NCI-H2227 (cell line): ENCODE results near the gene ANO7.

ENCODE experiments used
- DNase-seq: peaks from one replicate; lab custom pipeline; 2025; ENCODE audit not compliant: unreplicated experiment; lab: John Stamatoyannopoulos, UW

Gene ANO7

DNA sequence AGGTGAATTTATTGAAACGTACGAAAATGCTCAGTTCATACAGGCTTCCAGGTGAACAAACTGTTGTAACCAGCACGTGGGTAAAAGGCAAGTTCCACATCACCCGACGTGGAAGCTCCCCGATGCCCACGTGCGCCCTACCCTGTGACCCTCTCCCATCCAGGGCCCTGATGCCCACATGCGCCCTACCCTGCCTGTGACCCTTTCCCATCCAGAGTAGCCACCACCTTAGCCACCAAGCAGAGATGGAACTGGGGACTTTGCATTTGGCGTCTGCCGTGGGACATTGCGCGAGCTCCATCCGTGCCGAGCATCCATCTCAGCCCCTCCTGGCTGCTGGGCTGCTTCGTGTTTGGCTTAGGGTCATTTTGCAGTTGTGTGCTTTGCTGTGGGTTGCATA, 37.5 kb downstream of the ANO7 start:
- no peak for DNase-seq

DNA sequence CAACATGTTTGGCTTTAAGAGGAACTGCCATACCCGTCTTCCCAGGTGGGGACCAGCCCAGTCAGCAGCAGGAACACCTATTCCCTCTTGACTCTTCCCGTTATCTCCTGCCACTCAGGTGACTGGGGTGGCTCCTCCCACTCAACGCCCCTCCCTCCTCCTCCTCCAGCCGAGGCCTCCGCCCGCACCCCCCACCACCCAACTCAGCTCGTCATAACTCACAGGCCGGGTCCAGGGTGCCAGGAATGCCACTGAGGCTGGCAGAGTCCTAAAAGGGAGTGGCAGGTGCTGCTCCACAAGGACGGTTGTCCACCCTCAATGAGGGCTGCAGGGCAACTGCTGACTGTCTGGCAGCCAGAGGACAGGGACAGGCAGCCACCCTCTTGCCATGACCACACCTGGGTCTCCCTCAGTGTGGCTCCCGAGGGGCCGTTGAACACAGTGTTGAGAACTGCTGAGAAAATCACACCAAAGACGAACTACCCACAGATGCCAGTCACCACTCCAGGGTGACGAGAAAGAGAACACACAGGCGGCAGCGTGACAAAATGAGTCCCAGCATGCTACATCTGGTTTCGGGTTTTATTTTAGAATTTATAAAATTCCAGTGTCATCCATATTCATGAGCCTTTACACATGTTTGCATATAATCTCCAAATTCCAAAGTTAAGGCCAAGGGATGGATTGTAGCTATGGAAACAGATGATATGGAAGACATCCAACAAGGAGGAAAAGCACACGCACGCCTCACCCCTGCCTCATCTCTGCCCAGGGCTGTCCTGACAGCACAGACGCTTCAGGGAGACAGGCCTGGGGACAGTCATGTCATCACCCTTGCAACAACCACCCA, 38.5 kb downstream of the ANO7 start:
- no peak for DNase-seq

- DNase-seq: no peak
Observed at GRCh38 chr2:241227594-241227993, 39.1 kb downstream of the ANO7 start.

DNA sequence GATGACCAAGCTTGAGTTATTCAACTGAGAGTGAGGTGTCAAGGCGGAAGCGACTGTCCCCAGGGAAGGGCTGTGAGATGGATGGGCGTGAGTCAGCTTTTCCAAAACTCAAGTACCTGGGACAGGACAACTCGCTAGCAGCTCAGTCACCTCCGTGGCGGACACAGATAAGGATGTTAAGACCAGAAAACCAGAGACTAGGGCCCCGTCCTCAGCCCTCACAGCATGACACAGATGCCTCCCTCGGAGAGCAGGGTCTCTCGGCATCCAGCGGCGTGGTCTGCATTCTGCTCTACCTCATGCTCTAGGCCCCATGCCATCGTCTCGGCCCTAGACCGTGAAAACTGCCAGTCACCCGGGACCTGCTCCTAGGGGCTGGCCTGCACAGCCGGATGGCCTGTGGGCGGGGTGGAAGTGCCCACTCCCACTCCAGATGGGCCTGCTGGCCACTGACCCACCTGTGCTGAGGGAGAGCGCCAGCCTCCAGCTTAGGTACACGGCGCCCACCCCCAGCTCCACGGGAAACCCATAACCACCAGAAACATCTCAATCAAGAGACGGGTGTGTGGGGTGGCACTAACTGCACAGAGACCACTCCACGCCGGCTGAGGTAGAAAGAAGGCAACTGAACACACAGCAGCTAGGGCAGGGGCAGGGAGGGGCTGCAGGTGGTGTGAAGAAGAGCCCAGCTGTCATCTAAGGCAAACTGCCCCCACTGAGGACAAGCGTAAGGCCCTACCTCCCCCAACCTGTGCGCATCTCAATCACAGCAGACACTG, 39.8 kb downstream of the ANO7 start:
- DNase-seq: no peak

GRCh38 chr2:241228860-241229516, 40.5 kb downstream of the ANO7 start:
- DNase-seq: no peak

DNA sequence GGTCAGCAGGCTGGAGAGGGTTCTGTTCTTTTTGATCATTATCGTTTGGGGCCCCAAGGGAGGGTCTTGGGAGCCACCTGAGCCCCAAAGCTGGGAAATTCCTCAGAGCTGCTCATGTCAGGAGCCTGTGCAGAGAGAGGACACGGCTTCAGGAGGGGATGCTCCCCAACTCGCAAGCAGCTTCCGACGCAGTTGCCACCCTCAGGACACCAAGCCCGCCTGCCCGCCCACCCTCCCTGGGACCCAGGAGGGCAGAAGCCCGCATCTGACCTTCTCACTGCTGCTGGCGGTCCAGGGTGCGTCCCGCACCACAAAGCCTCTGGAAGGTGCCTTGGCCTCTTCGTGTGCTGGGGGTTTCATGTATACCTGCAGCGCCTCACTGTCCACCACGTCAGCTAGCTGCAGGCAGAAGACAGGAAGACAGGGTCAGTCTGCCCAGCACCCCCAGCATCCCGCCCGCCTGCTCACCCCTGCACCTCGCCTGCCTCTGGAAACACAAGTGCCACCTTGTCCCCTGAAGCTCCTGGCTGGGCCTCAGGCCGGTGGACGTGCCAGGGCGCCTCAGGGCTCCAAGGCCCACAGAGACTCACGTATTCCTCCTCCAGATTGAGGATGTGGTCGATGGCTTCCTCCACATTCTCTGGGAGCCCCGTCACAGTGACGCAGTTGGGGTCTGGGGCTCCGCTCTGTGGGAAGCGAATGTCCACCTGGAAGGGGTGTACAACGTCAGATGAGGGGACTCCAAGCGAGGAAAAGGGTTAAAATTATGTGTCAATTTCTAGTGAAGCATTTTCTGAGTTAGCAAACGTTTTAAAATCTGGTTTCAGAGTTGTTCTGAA, 41.3 kb downstream of the ANO7 start:
- DNase-seq: no peak

DNA sequence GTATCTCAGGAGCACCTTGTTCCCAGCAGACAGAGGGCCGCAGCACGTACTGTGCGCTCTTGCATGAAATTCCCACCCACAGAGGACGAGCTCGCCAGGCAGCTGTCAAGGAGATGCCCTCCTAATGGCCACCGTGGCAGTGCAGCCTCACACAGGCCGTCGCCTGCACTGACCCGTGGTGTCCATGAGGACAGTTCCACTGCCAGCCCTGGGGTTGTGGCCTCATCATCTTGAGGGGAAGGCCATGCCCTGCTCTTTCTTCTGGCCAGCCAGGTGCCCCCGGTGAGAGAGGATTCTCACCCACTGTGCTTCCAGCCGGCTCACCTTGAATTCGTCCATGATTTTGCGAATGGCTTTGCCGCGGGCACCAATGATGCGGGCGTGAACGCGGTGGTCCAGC, 42.0 kb downstream of the ANO7 start:
- no peak for DNase-seq

- DNase-seq: no peak
Observed at GRCh38 chr2:241232736-241233575, 44.5 kb downstream of the ANO7 start.

GRCh38 chr2:241234066-241234790, 45.8 kb downstream of the ANO7 start:
- no peak for DNase-seq

- DNase-seq: no peak
Observed at GRCh38 chr2:241234962-241235740, 46.7 kb downstream of the ANO7 start.

- no peak for DNase-seq
Observed at GRCh38 chr2:241235859-241236593, 47.5 kb downstream of the ANO7 start.

GRCh38 chr2:241237047-241237446, 48.6 kb downstream of the ANO7 start:
- no peak for DNase-seq

DNA sequence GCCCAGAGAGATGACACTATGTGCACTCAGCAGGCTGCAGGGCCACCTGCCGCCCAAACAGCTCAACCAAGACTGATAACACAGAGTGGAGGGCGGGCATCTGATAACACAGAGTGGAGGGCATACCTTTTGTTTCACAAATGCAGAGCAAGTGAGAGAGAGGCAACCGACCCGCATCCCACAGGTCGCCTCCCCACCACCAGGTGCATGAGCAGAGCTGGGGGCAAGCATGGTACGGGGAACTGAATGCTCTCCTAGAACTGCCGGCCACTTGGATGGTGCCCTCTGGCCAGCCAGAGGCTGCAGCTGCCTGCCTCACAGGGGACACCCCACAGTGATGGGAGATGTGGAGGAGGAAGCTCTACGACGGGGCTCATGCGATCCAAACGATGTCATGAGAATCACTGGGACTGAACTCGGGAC, 49.5 kb downstream of the ANO7 start:
- DNase-seq: no peak

DNA sequence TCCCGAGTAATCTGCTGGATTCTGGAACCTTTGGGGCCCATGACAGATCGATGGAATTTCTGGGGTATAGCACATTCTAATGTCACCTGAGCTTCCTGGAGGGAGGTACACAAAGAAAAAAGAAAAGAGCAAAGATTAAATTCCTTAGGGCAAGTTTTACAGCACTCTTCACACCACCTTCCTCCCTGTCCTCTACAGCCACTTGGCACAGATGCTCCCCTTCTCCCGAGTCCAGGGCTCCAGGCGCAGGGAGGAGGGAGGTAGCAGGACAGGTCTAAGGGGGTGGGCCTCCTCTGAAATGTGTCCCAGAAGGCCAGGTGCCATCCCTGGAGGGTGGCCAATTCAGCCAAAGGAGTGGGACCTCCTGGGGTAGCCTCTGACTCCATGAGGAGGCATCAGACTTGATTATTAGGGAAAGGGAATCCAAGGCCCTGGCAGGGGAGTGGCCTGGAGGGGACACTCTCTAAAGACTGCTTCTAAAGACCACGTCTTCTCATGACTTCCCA, 50.3 kb downstream of the ANO7 start:
- DNase-seq: no peak

DNA sequence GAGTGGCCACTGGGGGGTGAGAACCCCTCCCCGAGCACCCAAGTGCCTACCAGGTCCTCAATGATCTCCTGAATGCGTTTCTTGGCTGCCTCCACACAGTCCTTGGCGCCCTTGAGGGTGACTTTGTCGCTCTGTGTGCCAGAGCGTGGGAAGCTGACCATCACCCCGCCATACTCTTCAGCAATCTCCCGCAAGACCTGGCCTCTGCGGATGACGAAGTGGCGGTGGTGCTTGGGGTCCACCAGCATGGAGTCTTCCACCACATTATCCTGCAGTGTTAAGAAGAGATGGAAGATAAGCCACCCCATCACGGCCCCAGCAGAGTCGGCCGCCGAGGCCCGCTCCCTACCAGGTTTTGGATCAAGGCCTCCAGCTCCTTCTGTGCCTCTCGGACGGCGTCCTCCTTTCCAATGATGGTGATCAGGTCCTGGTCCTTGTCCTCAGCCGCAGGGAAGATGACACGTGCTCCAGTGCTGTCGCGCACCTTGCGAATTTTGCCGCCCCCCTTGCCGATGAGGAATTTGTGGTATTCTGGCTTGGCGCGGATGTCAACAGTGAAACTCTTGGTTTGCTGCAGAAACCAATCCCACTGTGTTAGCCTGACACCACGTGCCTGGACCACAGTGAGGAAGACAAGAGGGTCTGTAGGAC, 51.2 kb downstream of the ANO7 start:
- no peak for DNase-seq

GRCh38 chr2:241240320-241241004, 52.0 kb downstream of the ANO7 start:
- no peak for DNase-seq

- no peak for DNase-seq
Observed at GRCh38 chr2:241241669-241242068, 53.2 kb downstream of the ANO7 start.
